ENCODE results near the gene ESR1.
"Not testable (repeated sequence)": the region's sequence is repeated elsewhere in the genome, so short reads cannot be mapped to it uniquely, and the experiment has no call there.

The ESR1 gene

GRCh38 chr6:152050451-152051195 lies 243.1 kb downstream of the ESR1 start:
- no peak for DNase-seq

- no peak for DNase-seq
These were observed 244.6 kb downstream of the ESR1 start for GRCh38 chr6:152052061-152052460.

- DNase-seq = no peak
These were observed 245.8 kb downstream of the ESR1 start for GRCh38 chr6:152053332-152053731.

GRCh38 chr6:152054441-152054840 lies 247.0 kb downstream of the ESR1 start:
- DNase-seq = no peak

DNA sequence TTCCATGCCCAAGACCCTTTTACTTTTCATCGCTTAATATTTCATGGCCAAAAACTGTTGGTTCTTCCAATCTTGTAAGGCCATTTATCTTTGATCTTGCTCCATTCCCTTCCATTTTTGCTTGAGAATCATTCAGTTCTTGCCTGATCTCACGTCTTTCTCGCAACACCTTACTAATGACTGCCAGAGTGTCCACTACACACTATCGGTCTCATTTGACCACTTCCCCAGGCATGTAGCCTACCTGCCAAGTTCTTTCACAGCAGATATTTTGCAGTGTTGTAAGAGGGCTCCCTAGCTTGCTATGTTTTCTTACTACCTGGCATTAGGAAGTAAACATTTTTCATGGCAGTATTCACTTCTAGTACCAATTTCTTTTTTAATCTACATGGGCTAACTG lies 248.0 kb downstream of the ESR1 start:
- DNase-seq = no peak

- DNase-seq = no peak
These were observed 250.5 kb downstream of the ESR1 start for GRCh38 chr6:152057832-152058498.

DNA sequence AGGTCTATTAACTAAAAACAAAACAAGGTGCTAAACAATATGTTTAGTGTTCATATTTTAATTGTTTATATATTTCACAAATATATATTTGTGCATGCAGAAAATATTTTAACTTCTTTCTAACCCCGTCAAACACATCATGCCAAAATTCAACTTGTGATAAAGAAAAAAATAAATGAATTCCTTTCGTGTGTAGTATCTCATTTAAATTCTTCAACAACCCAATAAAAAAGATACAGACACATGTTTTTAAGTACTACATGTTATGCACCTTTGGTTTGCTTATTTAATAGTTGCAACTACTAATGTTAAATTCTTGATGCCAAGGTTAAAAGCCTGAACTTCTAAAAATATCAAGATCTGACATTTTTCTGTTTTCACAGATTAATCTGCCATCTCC lies 252.4 kb downstream of the ESR1 start:
- no peak for DNase-seq

DNA sequence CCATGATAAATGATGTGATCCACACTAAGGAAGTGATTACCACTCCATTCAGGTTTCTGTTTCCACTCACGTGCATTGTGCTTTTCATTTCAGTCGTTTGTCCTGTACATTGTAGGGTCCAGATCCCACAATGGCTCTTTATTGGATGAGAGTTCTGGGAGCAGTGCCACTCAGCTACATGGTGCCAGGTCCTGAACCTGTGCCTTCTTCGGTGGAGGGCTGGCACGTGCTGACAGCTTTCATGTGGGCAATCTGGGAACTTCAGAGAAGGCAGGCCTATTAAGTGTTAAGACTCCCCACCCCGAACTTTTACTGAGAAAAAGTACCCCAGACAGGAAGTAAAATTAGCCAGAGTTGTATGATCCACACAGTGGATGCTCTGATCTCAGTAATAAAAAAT lies 255.0 kb downstream of the ESR1 start:
- DNase-seq = no peak

- no peak for DNase-seq
These were observed 255.9 kb downstream of the ESR1 start for GRCh38 chr6:152063170-152063921.

DNA sequence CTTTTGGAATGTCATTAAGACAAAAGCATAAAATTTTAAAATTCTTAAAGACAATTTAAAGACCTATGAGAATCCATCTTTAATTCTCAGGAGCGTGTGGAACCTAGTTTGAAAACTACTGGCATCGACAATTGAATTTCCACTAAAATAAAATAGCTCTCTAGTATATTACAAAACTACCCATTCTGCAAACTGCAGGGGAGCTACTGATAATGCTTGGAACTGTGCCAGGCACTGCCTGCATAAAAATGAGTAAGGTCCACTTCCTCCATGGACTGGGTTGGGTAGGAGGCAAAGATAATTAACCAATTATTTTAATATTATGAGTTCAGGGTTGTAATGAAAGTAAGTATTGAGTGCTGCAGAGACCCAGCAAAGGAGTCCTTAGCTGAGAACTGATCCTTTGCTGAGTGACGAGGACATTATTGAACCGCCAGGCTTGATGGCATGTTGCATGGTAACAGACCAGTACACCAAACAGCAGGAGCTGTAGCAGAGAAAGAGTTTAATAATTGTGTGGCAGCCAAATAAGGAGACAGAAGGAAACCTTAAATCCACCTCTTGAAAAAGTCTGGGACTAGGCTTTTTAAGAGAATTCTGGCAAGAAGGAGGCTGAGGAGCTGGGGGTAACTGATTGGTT lies 261.3 kb downstream of the ESR1 start:
- no peak for DNase-seq

DNA sequence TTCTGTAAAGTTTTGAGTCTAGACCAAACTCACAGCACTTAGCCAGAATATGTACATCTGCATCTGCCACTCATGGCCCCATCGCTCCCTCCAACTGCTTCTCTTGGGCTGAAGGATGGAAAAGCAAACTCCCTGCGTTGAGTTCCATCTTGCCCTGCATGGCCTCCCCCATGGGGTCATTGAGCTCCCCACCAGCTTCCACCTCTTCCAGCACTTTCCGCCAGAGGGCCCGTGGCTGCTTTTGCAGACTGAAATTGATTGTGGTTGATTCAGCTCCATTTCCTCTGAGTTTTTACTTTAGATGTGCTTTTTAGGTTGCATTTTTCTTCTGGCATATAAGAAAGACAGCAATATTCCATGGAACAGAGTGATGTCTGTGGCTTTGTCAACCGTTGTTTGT lies 263.1 kb downstream of the ESR1 start:
- no peak for DNase-seq

- DNase-seq = no peak
These were observed 263.8 kb downstream of the ESR1 start for GRCh38 chr6:152071318-152071717.

GRCh38 chr6:152071843-152072242 lies 264.4 kb downstream of the ESR1 start:
- no peak for DNase-seq

GRCh38 chr6:152076242-152076641 lies 268.8 kb downstream of the ESR1 start:
- not testable (repeated sequence) for DNase-seq

GRCh38 chr6:152078001-152078400 lies 270.5 kb downstream of the ESR1 start:
- DNase-seq = no peak

DNA sequence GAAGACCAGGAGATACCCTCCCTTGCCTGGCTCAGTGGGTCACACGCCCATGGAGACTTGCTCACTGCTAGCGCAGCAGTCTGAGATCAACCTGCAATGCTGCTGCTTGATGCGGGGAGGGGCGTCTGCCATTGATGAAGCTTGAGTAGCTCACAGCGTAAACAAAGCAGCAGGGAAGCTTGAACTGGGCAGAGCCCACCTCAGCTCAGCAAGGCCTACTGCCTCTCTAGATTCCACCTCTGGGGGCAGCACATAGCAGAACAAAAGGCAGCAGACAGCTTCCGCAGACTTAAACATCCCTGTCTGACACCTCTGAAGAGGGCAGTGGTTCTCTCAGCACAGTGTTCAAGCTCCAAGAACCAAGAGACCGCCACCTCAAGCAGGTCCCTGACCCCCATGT lies 271.3 kb downstream of the ESR1 start:
- no peak for DNase-seq

DNA sequence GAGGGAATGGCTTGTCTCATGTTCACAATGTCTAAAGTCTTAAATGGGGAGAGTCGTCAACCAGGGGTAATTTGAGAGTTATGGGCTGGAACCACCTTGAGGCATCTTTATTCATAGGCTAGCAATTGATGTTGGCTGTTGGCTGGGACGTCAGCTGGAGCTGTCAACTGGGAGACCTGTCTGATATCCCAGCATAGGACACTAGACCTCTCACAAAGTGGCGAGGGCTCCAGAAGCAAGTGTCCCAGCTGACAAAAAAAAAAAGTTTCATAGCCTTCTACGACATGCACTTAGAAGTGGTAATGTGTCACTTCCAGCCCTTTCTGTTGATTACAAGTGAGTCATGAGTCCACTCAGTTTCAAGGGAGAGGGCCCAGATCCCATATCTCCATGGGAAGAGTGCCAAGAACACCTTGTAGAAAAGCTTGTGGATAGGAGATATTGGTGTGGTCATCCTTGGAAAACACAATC lies 278.0 kb downstream of the ESR1 start:
- no peak for DNase-seq

- no peak for DNase-seq
These were observed 278.9 kb downstream of the ESR1 start for GRCh38 chr6:152086223-152086873.

- DNase-seq = no peak
These were observed 279.6 kb downstream of the ESR1 start for GRCh38 chr6:152087096-152087495.

- DNase-seq = no peak
These were observed 280.2 kb downstream of the ESR1 start for GRCh38 chr6:152087701-152088100.

DNA sequence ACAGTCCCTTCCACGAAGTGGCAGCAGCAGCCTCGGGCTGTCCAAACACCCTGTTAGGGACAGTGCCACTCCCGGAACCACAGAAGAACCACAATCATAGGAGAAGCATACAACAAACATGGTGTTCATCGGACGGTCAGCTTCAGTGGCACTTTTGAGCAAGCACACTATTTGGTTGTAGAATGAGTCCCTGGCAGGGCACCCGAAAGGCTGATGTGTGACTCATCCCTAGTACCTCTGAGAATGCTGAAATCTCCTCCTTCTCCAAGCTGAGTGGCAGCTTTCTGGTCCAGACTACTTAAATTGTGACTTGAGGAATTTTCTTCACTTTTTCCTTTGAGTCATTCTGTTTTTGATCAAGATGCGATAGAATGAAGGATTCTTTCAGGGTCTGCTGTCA lies 282.5 kb downstream of the ESR1 start:
- no peak for DNase-seq

Measured in anterior cingulate cortex (tissue), 58 donors.